ENCODE data around the gene VDR. TPM values are rescaled to one million over a fixed set of nuclear protein-coding genes. Genes with fewer than 3 reads are reported as not detected.

VDR gene
- total and polyA plus RNA-seq, 2 donors (not counting 1 experiment from before 2014, with no cell fraction given) = 0.37 to 0.42 TPM

- DNase-seq (no peak), ATAC-seq (ENCODE audit: low read depth) (no peak)
- H3K4me2 ChIP-seq (replicated peaks; ENCODE audit: low read depth, low read length, poor library complexity, severe bottlenecking) = no peak overlapping the region
- H2AFZ ChIP-seq (ENCODE audit: insufficient read depth, low read depth, low read length, poor library complexity, severe bottlenecking) = no peak overlapping the region
- H3K27me3 Mint-ChIP-seq = no peaks in the 10 kb centered on the region
- H3K9ac ChIP-seq (ENCODE audit: low read length) = no peak overlapping the region
- H3K36me3 ChIP-seq (replicated peaks in 1 of 2; ENCODE audit: control extremely low read depth in 1 of 2, control insufficient read depth in 1 of 2, extremely low read depth in 1 of 2, insufficient read depth in 2 of 2, low read length in 1 of 2) = no peaks in the 10 kb centered on the region
- no peak overlapping the region for H3K27ac ChIP-seq (ENCODE audit: low read length in 2 of 2)
- no peaks in the 10 kb centered on the region for H3K79me2 ChIP-seq (ENCODE audit: control insufficient read depth, insufficient read depth, low read length)
- H3K4me1 Mint-ChIP-seq = no peaks in the 10 kb centered on the region
- TF ChIP-seq CTCF (IDR thresholded peaks at IDR 0.05) (no peak), EZH2 (IDR thresholded peaks at IDR 0.05; ENCODE audit: borderline replicate concordance, insufficient read depth, low read depth, low read length, poor library complexity, severe bottlenecking) (no peak)
- H3K9me3 Mint-ChIP-seq (ENCODE audit: insufficient read depth) = no peaks in the 10 kb centered on the region
- ChIA-PET POLR2A (no interaction called here), CTCF (interaction anchor here (0.6 to 2.1 kb wide), 2 partner anchors 15 to 83 kb away, joined by 3 to 7 read pairs; no protein-coding TSS in a partner anchor)
- H3K27ac Mint-ChIP-seq = no peak overlapping the region
- intact Hi-C loops (cut with micrococcal nuclease) = no loop called here
- WGBS (ENCODE audit: insufficient coverage) = no CpG with 5 or more reads among the region's 1 CpG
- no peak overlapping the region for H3K4me3 Mint-ChIP-seq
- no peaks in the 10 kb centered on the region for H3K9me3 ChIP-seq (ENCODE audit: control extremely low read depth in 1 of 3, control insufficient read depth in 2 of 3, insufficient read depth in 1 of 3, low read length in 2 of 3)
- no peaks in the 10 kb centered on the region for H3K27me3 ChIP-seq (replicated peaks in 1 of 4; ENCODE audit: control extremely low read depth in 1 of 4, control insufficient read depth in 3 of 4, insufficient read depth in 4 of 4, low read length in 3 of 4)
- no peaks in the 10 kb centered on the region for H4K20me1 ChIP-seq (ENCODE audit: control insufficient read depth, insufficient read depth, low read length, poor library complexity, severe bottlenecking)
- no peaks in the 10 kb centered on the region for H3K4me1 ChIP-seq (ENCODE audit: control insufficient read depth in 2 of 2, insufficient read depth in 2 of 2, low read length in 2 of 2)
- H3K4me3 ChIP-seq (ENCODE audit: control extremely low read depth in 1 of 5, extremely low read depth in 1 of 5, insufficient read depth in 1 of 5, low read depth in 2 of 5, low read length in 4 of 5) = no peak overlapping the region
Observed at GRCh38 chr12:47856094-47856493, 48.7 kb downstream of the VDR start.

GRCh38 chr12:47855502-47855901 is 49.3 kb downstream of the VDR start:
- Histone ChIP-seq H3K27me3 (replicated peaks in 1 of 4; ENCODE audit: control extremely low read depth in 1 of 4, control insufficient read depth in 3 of 4, insufficient read depth in 4 of 4, low read length in 3 of 4) (no peaks in the 10 kb centered on the region), H3K79me2 (ENCODE audit: control insufficient read depth, insufficient read depth, low read length) (no peaks in the 10 kb centered on the region), H3K27ac (ENCODE audit: low read length in 2 of 2) (no peak overlapping the region), H3K4me3 (ENCODE audit: control extremely low read depth in 1 of 5, extremely low read depth in 1 of 5, insufficient read depth in 1 of 5, low read depth in 2 of 5, low read length in 4 of 5) (no peak overlapping the region), H4K20me1 (ENCODE audit: control insufficient read depth, insufficient read depth, low read length, poor library complexity, severe bottlenecking) (no peaks in the 10 kb centered on the region), H3K9ac (ENCODE audit: low read length) (no peak overlapping the region), H3K9me3 (ENCODE audit: control extremely low read depth in 1 of 3, control insufficient read depth in 2 of 3, insufficient read depth in 1 of 3, low read length in 2 of 3) (no peaks in the 10 kb centered on the region), H3K4me1 (ENCODE audit: control insufficient read depth in 2 of 2, insufficient read depth in 2 of 2, low read length in 2 of 2) (no peaks in the 10 kb centered on the region), H2AFZ (ENCODE audit: insufficient read depth, low read depth, low read length, poor library complexity, severe bottlenecking) (no peak overlapping the region), H3K4me2 (replicated peaks; ENCODE audit: low read depth, low read length, poor library complexity, severe bottlenecking) (no peak overlapping the region), H3K36me3 (replicated peaks in 1 of 2; ENCODE audit: control extremely low read depth in 1 of 2, control insufficient read depth in 1 of 2, extremely low read depth in 1 of 2, insufficient read depth in 2 of 2, low read length in 1 of 2) (no peaks in the 10 kb centered on the region)
- ChIA-PET CTCF (interaction anchor here (2.1 kb wide), 1 partner anchor 15 kb away, joined by 7 read pairs; no protein-coding TSS in a partner anchor), POLR2A (no interaction called here)
- DNase-seq (no peak), ATAC-seq (ENCODE audit: low read depth) (no peak)
- H3K27ac Mint-ChIP-seq = no peak overlapping the region
- WGBS (ENCODE audit: insufficient coverage) = 89% methylated on average over 1 of the region's 2 CpGs
- TF ChIP-seq EZH2 (IDR thresholded peaks at IDR 0.05; ENCODE audit: borderline replicate concordance, insufficient read depth, low read depth, low read length, poor library complexity, severe bottlenecking) (no peak), CTCF (IDR thresholded peaks at IDR 0.05) (no peak)
- intact Hi-C loops (cut with micrococcal nuclease) = no loop called here
- H3K9me3 Mint-ChIP-seq (ENCODE audit: insufficient read depth) = no peaks in the 10 kb centered on the region
- H3K27me3 Mint-ChIP-seq = no peaks in the 10 kb centered on the region
- H3K4me3 Mint-ChIP-seq = no peak overlapping the region
- H3K4me1 Mint-ChIP-seq = no peaks in the 10 kb centered on the region
